ENCODE measurements around the gene PDZRN3.

The PDZRN3 gene

DNA sequence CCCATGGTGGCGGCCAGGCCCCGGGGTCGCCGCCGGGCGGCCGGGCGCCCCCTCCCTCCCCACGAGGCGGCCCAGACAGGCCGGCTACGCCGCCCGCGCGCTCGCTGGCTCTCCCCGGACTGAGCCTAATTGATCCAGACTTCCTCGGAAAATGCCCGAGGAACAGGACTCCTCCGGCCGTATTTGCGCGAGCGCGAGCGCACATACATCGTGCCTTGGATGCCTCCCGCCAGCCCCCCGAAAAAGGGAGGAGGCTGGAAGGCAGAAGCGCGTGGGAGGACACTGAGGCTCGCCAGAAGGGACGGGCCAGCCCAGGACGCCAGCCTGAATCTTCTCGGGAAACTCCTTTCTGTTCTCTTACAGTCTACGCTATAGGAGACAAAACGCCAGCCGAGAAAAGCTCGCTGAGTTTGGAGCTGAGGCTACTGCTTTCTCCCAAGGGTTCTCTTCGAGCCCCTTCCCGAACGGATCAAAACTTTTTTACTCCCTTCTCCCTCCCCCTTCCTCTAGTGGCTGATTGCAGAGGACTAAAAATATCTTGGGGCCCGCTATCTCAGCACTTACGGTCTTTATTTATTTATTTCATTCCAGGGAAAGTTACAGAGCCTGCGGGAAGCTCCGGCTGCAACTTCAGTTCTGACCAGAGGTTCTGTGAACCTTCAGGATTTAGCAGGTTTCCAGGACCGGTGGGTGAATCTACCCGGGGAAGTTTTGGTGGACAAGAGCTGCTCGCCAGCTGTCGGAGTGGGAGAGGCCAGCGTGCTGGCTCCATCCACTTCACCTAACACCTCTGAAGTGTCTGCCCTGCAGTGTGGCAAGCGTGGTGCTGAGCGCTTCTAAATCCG lies at the start of gene PDZRN3:
PDZRN3 (minus strand) TSS at position 121 of the 845 bp plus-strand sequence.
- peak; percentile 4 for DNase-seq

DNA sequence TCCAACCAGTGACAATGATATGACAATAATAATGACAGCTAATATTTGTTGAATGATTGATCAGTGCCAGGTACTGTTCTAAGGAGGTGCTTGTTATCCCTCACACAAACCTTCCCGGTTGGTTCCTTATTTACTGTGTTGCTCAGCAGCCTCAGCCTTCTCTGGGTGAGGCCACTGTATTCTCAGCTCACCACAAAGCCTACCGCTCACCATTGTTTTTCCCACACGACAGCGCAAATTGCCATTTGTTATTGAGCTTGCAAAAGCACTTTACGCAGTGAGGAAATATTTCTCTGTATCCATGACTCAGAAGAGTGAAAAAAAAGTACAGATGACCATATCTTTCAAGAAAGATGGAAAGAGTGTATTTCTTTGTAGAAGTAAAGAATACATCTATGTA lies 49.5 kb upstream of the PDZRN3 start:
- DNase-seq, result no peak

DNA sequence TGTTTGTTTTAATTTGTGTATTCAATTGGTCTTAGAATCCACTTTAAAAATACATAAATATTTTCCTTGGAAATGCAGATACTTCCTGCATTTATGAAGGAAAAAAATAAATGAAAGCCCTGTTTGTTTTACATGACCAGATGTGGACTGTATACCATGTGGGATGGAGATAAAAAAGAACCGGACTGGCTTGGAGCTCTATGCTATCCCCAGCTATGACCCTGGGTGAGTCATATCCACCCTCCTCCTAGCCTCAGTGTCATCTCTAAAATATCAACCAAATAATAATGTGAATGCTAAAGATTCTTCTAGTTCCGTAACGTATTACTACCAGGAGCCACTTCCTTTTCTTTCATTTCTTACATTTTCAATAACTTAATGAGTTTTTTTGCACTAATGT lies 44.5 kb upstream of the PDZRN3 start:
- DNase-seq, result no peak

DNA sequence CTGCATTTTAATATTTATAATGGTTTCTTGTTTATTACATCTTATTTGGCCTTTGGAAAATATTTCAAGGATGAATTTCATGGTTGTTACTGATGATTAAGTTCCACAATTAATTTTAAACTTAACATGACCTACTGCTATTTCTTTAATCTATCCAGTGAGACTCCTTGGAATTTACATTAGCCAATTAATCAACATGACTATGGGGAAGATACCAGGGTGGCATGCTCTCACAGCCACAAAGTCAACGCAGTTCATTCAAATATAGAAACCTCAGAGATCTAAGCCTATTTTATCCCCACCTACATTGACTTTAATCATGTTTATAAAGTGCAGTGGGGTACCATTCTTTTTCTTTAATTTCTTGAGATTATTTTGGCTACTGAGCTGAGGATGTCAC lies 43.6 kb upstream of the PDZRN3 start:
- no peak for DNase-seq

DNA sequence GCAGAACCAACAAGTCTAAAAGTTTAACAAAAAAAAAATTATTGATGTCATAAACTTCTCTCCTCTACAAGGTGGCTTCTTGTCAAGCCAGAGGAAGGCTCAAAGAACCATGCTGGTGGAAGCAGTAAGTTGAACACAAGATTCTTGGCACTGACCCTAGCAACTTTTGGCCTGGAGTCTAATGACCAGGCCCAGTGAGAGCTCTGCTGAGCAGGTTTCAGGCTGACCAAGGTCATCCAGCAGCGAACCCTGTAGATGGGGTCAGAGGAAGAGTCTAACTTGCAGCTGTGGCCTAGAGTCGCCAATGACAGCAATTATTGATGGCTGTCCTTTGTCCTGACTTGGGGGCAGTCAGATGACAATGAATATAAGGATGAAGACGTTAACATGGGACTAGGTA lies 43.1 kb upstream of the PDZRN3 start:
- no peak for DNase-seq

DNA sequence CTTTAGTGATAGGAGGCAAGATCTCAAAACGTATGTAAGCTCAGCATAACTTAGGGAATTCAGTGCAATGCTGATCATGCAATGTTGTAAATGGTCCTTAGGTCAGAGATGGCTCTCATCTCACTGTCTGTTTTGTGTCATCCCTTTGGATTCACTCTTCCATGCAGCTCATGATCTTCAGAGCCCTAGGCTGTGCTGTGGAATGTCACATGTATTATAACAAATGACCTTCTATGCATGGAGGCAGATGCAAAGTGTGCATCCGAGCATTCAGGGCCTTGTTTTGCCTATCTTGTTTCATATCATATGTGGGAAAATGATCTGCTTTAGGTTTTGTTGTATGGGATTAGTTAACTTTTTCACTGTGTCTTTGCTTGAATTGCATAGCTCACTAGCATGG lies 40.5 kb upstream of the PDZRN3 start:
- DNase-seq, result no peak

DNA sequence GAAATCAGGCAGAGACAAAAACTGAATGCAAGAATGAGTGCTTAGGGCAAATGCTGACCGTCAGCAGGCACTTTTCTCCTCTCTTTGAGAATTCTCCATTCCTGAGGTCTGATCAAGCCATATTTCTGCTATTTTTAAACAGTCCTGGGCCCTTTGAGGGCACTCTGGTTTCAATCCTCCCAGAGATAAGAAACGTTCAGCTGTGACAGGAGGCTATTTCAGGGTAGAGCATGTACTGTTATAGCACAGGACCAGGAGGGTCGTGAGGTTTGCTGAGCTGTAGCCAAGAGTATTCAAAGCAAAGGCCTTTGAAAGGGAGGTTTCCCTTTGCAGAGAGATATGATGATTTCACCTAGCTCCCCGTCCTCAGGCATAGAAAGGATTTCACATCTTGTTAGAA lies 39.6 kb upstream of the PDZRN3 start:
- no peak for DNase-seq

DNA sequence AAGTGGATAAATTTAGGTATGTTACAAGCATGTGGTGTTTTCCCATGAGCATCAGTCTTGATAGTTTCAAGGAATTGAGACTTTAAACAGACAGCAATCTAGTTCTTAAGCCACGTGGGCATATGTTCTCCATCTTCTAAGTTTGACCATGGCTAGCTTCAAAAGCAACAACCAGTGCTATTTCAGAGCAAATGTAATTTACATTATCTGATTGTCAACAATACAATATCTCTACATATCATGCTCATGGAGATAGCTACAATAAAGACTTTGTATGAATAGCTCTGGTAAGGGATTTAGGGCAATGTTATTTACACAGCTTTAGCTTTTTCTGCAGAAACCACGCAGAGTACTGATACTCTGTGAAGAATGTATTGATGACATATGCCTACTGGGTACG lies 38.8 kb upstream of the PDZRN3 start:
- DNase-seq, result no peak

DNA sequence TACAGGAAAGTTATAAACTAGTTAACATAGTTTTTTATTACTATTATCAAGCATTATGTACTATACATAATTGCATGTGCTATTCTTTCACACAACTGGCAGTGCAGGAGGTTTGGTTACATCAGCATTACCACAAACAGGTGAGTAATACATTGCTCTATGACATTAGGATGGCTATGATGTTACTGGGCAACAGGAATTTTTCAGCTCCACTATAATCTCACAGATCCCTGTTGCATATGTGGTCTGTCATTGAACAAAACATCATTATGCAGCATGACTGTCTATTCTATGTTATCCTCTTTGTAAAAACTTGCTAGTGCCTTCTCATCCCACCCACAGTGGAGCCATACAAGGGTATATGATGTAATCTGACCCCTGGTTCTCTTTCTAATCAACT lies 36.5 kb upstream of the PDZRN3 start:
- no peak for DNase-seq

DNA sequence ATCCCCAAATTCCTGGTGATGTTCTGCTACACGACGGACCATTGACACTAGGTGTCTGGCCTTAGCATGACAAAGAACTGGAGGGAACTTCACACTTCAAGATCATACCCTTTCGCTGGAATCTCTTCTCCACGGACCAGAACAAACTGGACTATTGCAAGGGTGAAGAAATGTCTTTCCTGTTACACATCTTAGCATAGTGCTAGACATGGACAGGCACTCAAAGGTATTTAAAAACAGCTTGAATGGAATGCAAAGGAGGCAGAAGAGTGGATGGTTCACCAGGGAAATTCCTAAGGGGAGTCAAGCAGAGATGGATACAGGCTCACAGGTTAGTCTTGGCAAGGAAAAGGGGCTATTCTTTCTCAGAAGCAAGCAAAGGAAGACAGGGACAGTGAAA lies 33.5 kb upstream of the PDZRN3 start:
- DNase-seq, result no peak

DNA sequence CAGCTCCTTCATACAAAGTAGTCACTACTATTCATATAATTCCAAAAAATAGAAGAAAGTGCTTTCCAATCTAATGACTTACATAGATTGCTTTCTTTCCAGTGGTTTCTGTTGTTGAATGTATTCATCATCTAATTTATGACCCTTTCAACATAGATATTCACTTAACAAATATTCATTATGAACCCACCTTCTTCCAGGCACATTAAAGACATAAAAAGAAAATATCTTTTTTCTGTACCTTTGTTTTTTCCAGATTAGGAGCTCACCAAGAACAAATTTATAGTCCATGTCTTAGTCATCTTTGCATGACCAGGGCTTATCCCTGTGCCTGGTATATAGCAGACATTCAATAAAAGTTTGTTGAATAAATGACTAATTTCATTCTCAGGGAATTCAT lies 32.4 kb upstream of the PDZRN3 start:
- DNase-seq, result no peak

DNA sequence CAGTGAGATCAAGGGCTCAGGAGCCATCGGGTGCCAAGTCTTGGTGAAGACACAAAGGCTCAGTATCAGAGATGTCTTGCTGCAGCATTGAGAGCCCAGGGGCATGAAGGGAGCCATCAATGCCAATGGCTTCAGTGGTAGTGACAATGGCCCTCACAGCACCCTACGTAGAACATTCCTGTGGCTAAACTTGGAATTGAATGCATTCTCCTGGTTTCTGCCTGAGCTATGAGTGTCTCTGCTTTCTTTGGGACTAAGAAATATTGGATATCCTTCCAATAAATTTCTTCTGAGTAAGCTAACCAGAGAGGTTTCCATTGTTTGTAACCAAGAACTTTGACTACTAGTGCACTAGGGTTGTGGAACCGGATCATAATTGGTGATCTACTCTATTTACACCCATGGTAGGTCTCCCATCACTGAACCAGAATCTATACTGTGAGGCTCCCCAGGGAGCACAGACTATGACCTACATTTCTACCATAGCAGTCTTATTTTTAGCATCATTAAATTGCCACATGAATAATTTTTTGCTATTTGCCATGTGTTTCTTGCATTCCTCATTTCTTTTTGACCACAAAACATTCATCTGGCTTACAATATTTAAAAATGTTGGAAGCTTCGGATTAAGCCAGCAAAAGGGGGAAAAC lies 31.6 kb upstream of the PDZRN3 start:
- DNase-seq, result no peak

DNA sequence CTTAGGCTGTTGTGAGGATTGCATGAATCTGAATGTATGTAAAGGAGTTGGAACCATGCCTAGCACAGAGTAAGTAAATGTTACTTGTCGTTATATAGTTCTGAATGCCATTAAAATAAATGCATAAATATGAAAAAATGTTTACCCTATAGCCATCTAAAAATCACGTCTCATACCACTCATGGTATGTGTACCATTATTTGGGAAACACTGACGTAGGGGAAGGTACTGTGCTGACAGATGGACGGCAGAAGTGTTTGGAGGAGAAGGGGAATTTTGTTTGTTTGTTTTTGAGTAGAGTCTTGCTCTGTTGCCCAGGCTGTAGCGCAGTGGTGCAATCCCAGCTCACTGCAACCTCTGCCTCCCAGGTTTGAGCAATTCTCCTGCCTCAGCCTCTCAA lies 30.5 kb upstream of the PDZRN3 start:
- no peak for DNase-seq

DNA sequence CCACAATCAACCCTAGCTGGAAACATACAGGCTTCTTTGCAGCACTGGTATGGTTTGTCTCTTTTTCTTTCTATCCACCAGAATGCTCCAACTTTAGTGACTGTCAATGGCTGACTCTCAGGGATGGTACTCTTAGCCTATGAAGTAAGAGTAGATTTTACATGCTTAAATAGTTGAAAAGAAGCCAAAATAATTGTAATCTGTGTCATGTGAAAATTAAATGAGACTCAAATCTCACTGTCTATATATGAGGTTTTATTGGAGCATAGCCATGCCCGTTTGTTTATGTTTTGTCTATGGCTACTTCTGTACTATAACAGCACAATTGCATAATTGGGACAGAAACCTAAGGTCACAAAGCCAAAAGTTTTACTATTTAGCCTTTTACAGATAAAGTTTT lies 29.1 kb upstream of the PDZRN3 start:
- DNase-seq, result no peak

DNA sequence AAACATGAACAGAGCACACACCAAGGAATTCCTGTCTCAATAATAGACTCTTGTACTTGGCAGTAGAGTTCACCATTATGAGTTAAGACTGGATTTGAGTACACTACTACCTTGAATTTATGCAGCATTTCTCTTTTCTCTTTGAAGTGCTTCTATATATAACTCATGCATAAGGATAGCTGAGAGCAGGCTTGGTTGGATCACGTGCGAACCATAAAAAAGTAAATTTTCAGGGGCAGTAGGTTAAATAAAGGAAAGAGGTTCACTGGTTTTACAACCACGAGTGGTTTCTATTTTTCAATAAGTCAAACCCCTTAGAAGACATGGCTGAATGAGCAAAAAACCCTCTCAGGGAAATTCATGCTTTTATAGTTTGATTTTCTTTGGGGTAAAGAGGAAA lies 28.6 kb upstream of the PDZRN3 start:
- no peak for DNase-seq

DNA sequence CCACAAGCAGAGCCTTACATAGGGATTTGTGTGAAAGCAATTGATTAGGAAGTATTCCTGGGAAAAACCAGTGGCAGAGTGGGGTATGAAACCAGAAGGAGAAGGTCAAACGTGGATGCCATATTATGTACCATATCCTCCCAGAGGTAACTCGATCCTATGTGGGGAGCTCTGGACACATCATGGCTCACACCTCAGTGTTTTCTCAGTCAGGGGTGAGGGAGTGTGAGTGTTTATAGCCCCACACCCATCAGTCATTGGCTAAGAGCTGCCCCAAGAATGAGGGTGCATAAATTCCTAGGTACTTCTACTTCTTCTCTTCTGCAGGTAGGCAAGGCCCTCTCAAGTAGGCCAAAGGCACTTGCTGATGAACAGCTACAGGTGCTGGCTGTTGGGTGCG lies 28.2 kb upstream of the PDZRN3 start:
- no peak for DNase-seq

DNA sequence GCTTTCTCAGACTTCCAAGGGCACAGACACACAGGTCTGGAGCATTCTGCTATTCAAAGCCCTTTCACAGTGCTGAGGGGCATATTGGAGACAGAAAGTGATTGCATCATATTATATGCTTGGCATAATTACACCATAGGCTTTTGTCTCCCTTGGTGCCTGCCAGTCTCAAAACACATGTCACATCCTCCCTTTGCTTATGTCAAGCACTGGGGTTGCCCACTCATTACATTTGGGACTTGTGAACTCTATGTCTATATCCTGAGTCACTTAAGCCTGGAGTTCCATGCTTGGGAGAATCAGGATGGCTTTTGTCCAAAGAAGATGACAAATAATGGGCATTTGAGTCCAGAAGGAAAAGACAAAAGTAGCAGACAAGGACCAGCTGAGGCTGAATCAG lies 12.3 kb upstream of the PDZRN3 start:
- no peak for DNase-seq

DNA sequence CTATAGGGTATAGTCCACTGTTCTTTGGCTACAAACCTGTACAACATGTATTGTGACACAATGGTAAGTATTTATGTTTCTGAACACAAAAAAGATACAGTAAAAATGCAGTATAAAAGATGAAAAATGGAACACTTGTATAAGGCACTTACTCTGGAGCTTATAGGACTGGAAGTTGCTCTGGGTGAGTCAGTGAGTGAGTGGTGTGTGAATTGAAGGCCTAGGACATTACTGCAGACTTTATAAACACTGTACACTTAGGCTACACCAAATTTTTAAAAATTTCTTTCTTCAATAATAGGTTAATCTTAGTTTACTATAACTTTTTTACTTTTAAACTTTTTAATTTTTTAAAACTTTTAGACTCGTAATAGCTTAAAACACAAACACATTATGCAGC lies 10.5 kb upstream of the PDZRN3 start:
- no peak for DNase-seq

DNA sequence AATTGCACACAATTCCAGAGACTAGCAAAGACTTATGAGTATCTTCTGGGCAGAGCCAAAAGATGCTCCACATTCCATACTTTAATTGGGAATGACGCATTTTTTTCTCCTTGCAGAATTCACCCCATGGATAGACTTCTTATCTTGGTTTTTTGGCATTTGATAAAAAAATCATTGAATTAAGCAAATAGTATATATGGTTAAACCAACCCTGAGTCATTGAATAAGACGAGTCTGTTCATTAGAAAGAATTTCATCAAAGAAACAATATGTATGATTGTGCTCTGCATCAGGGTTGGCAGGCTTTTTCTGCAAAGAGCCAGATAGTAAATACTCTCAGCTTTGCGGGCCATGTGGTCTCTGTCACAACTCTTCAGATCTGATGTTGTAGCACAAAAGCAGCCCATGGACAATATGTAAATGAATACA lies 9.2 kb upstream of the PDZRN3 start:
- no peak for DNase-seq

DNA sequence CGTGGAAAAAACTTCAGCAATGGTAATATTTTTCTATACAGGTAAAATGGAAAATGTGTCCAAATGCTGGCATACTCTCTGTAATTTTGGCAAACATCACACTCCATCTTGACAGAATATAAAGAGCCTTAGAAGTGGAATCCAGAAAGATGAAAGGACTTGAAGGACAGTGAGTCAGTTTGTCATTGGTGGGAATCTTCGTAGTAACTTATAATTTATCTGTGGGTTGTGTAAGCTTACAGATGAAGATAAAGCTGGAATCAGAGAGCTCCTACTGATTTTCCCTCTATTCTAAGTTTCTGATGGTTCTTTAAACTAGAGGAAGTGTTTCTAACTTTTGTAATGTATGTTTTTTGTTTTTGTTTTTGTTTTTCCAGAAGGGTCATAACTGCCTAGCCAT lies 8.7 kb upstream of the PDZRN3 start:
- DNase-seq, result no peak

DNA sequence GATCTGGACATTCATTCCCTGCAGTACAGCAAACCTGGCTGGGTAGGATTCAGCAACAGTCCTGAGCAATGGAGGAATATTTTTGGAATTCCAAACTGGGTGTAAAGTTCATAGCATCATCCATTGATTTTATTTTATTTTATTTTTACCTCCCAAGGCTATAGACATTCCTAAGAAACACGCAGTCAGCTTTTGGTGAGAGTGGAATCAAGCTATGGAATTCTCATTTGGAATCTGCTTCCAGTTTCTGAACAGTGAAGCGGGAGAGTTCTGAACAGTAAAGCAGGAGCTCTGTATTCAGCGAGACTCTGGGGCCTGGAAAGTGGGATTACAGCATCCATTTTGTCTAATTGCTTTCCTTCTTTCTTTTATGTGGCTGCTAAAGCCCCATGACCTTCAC lies 1.4 kb upstream of the PDZRN3 start:
- DNase-seq, result no peak

DNA sequence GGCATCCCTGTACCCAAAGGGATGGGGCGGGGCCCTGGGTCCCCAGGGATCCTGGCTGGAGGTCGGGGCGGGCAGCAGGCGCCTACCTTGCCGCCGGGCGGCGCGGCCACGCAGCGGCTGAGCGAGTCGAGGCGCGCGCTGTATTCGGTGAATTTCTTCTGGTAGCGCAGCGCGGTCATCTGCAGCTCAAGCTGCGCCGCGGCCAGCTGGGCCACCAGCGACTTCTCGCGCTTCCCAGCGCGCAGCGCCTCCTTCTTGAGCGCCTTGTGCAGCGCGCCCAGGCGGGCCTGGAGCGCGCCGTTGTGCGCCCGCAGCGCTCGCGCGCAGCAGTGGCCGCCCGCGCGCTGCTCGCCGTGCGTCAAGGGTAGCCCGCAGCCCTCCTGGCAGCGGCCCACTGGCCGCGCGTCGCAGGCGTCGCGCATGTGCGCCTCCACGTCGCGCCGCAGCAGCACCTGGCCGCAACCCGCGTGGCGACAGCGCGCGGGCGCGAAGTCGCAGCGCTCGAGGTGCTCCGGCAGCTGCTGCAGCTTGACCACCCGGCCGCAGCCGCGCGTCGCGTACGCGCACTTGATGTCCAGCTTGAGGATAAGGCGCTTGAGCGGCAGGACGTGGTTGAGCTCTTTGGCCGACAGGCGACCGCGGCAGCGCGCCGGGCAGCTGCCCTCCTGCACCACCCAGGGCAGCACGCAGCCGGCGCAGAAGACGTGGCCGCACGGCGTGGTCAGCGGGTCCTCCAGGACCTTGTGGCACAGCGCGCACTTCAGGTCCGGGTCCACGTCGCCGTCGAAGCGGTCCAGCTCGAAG lies 522 bp downstream of the PDZRN3 start:
- DNase-seq, result peak; percentile 17

DNA sequence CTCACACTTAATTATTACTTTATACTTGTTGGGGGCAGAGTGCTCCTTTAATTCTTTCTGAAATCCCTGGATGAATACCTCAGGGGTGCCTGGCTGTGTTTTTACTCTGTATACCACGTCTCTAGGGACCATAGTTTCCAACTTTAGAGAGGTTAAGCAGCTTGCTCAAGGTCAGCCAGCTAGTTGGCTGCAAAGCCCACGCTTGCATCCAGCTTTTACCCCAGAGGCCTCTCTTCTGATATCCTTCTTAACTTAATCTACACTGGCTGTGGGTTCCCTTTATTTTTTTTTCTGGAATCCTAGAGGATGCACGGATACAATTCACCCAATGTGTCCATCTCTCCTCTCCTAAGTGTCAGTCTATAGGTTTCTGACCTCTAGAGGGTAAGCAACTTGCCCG lies 1.4 kb downstream of the PDZRN3 start:
- no peak for DNase-seq

Data from SHP77 treated with DMSO at 0.1 percent for 48 hours (cell line).